Mesendoderm (in vitro differentiated cells): ENCODE measurements around the gene GABBR2.
A peak's percentile ranks its signal among the peaks of the same experiment; 100 is the strongest.

Experiments used
- DNase-seq: peaks from one replicate; pipeline ENCODE4 v3.0.0; 2013
- H2AK5ac ChIP-seq: 2 replicates; pipeline ENCODE4 v1.6.1; 2013; ENCODE audit warnings: low read length, inconsistent platforms
- H2BK120ac ChIP-seq: 2 replicates; pipeline ENCODE4 v1.6.1; 2013; ENCODE audit warnings: low read depth, mild to moderate bottlenecking, low read length, moderate library complexity, mixed read lengths
- H2BK15ac ChIP-seq: replicated peaks from 2 replicates; pipeline ENCODE4 v1.6.1; 2013; ENCODE audit warnings: low read depth, mild to moderate bottlenecking, moderate library complexity
- H2BK5ac ChIP-seq: 2 replicates; pipeline ENCODE4 v1.6.1; 2013; ENCODE audit warnings: low read length, inconsistent platforms
- H3K18ac ChIP-seq: 2 replicates; pipeline ENCODE4 v1.6.1; 2013; ENCODE audit warnings: mild to moderate bottlenecking, low read length, mixed read lengths
- H3K23ac ChIP-seq: one replicate; pipeline ENCODE4 v1.6.1; 2013; ENCODE audit warnings: low read length
- H3K27ac ChIP-seq: 2 replicates; pipeline ENCODE4 v1.5.1; 2013; ENCODE audit warnings: low read depth, mild to moderate bottlenecking, inconsistent platforms, low read length, moderate library complexity
- H3K27me3 ChIP-seq: 2 replicates; pipeline ENCODE4 v1.6.1; 2013; ENCODE audit warnings: low read length, control low read depth, mild to moderate bottlenecking, inconsistent platforms; ENCODE audit not compliant: insufficient read depth, poor library complexity
- H3K36me3 ChIP-seq: 2 replicates; pipeline ENCODE4 v1.6.1; 2013; ENCODE audit warnings: low read length, inconsistent platforms; ENCODE audit not compliant: control insufficient read depth, insufficient read depth
- H3K4ac ChIP-seq: one replicate; pipeline ENCODE4 v1.6.1; 2013; ENCODE audit warnings: low read depth, mild to moderate bottlenecking, low read length, moderate library complexity
- H3K4me1 ChIP-seq: 2 replicates; pipeline ENCODE4 v1.6.1; 2013; ENCODE audit warnings: low read depth, low read length, inconsistent platforms; ENCODE audit not compliant: control insufficient read depth
- H3K4me2 ChIP-seq: 2 replicates; pipeline ENCODE4 v1.6.1; 2013; ENCODE audit warnings: low read length
- H3K4me3 ChIP-seq: 2 replicates; pipeline ENCODE4 v1.5.1; 2013; ENCODE audit warnings: mild to moderate bottlenecking, low read length
- H3K56ac ChIP-seq: one replicate; pipeline ENCODE4 v1.6.1; 2013; ENCODE audit warnings: low read length
- H3K79me1 ChIP-seq: 2 replicates; pipeline ENCODE4 v1.6.1; 2013; ENCODE audit warnings: low read length, inconsistent platforms
- H3K79me2 ChIP-seq: 2 replicates; pipeline ENCODE4 v1.6.1; 2013; ENCODE audit warnings: mild to moderate bottlenecking, low read length; ENCODE audit not compliant: control insufficient read depth, insufficient read depth
- H3K9ac ChIP-seq: 2 replicates; pipeline ENCODE4 v1.6.1; 2013; ENCODE audit warnings: low read length, inconsistent platforms
- H4K5ac ChIP-seq: one replicate; pipeline ENCODE4 v1.6.1; 2013; ENCODE audit warnings: low read length
- H4K8ac ChIP-seq: one replicate; pipeline ENCODE4 v1.6.1; 2013; ENCODE audit warnings: low read depth, mild to moderate bottlenecking, control low read depth, low read length, moderate library complexity
- WGBS: extraction: QIAGEN DNeasy Blood & Tissue Kit; methylation state at CpG from one replicate; pipeline ENCODE4 v1.1.7; 2013; ENCODE audit warnings: low lambda C conversion rate, missing lambda C conversion rate; ENCODE audit not compliant: insufficient coverage; ENCODE audit errors: extremely low coverage; 5-methylcytosine and 5-hydroxymethylcytosine counted together

GABBR2 gene

GRCh38 chr9:98488571-98489312, 220.0 kb downstream of the GABBR2 start:
- Histone ChIP-seq H3K79me1 (no peaks in the 10 kb centered on the region), H3K36me3 (no peaks in the 10 kb centered on the region), H3K9ac (no peak overlapping the region), H2AK5ac (no peak overlapping the region), H3K23ac (no peak overlapping the region), H3K4me1 (no peaks in the 10 kb centered on the region), H3K27me3 (no peaks in the 10 kb centered on the region), H3K79me2 (no peaks in the 10 kb centered on the region), H3K27ac (no peak overlapping the region), H2BK15ac (no peak overlapping the region), H2BK5ac (no peak overlapping the region), H4K8ac (no peak overlapping the region), H3K4me3 (no peak overlapping the region), H3K18ac (no peak overlapping the region), H4K5ac (no peak overlapping the region), H3K4ac (no peak overlapping the region), H3K56ac (no peak overlapping the region), H3K4me2 (no peak overlapping the region), H2BK120ac (no peak overlapping the region)
- WGBS = no CpG with 5 or more reads among the region's 8 CpGs
- peak; percentile 88 for DNase-seq

GRCh38 chr9:98485706-98486105, 223.0 kb downstream of the GABBR2 start:
- no peak for DNase-seq
- Histone ChIP-seq H3K9ac (no peak overlapping the region), H3K4ac (no peak overlapping the region), H2BK15ac (no peak overlapping the region), H3K79me1 (no peaks in the 10 kb centered on the region), H3K56ac (no peak overlapping the region), H3K36me3 (no peaks in the 10 kb centered on the region), H3K18ac (no peak overlapping the region), H3K79me2 (no peaks in the 10 kb centered on the region), H3K23ac (no peak overlapping the region), H4K8ac (no peak overlapping the region), H2BK120ac (no peak overlapping the region), H2AK5ac (no peak overlapping the region), H3K27ac (no peak overlapping the region), H2BK5ac (no peak overlapping the region), H3K4me2 (no peak overlapping the region), H3K4me3 (no peak overlapping the region), H3K27me3 (no peaks in the 10 kb centered on the region), H3K4me1 (no peaks in the 10 kb centered on the region), H4K5ac (no peak overlapping the region)
- no CpG with 5 or more reads among the region's 4 CpGs for WGBS

- no peak overlapping the region for H3K9ac ChIP-seq
- H4K8ac ChIP-seq = no peak overlapping the region
Measured at GRCh38 chr9:98484162-98484561, 224.6 kb downstream of the GABBR2 start.

GRCh38 chr9:98482226-98482625, 226.5 kb downstream of the GABBR2 start:
- Histone ChIP-seq H2BK15ac (no peak overlapping the region), H3K9ac (no peak overlapping the region), H3K36me3 (no peaks in the 10 kb centered on the region), H3K4me1 (no peaks in the 10 kb centered on the region), H3K23ac (no peak overlapping the region), H4K8ac (no peak overlapping the region), H2BK120ac (no peak overlapping the region), H2AK5ac (no peak overlapping the region), H3K4me3 (no peak overlapping the region), H3K18ac (no peak overlapping the region), H4K5ac (no peak overlapping the region), H3K4ac (no peak overlapping the region), H2BK5ac (no peak overlapping the region), H3K79me1 (no peaks in the 10 kb centered on the region), H3K4me2 (no peak overlapping the region), H3K27ac (no peak overlapping the region), H3K27me3 (no peaks in the 10 kb centered on the region), H3K79me2 (no peaks in the 10 kb centered on the region), H3K56ac (no peak overlapping the region)
- WGBS = no CpG with 5 or more reads among the region's 5 CpGs
- DNase-seq = no peak

More at GRCh38 chr9:98484162-98484561, 224.6 kb downstream of the GABBR2 start:
- Histone ChIP-seq H3K23ac (no peak overlapping the region), H3K4me3 (no peak overlapping the region), H2AK5ac (no peak overlapping the region), H4K5ac (no peak overlapping the region), H3K79me2 (no peaks in the 10 kb centered on the region), H3K56ac (no peak overlapping the region), H3K27me3 (no peaks in the 10 kb centered on the region), H3K79me1 (no peaks in the 10 kb centered on the region), H2BK120ac (no peak overlapping the region), H3K18ac (no peak overlapping the region), H2BK5ac (no peak overlapping the region), H3K4ac (no peak overlapping the region), H3K4me1 (no peaks in the 10 kb centered on the region), H3K36me3 (no peaks in the 10 kb centered on the region), H3K27ac (no peak overlapping the region), H3K4me2 (no peak overlapping the region), H2BK15ac (no peak overlapping the region)
- no CpG with 5 or more reads among the region's 5 CpGs for WGBS
- peak; percentile 56 for DNase-seq

GRCh38 chr9:98481676-98482075, 227.1 kb downstream of the GABBR2 start:
- no peak overlapping the region for H2BK120ac ChIP-seq
- H4K5ac ChIP-seq = no peak overlapping the region
- no CpG with 5 or more reads among the region's 5 CpGs for WGBS

More at GRCh38 chr9:98481676-98482075, 227.1 kb downstream of the GABBR2 start:
- H2BK5ac ChIP-seq = no peak overlapping the region
- H3K79me2 ChIP-seq = no peaks in the 10 kb centered on the region
- no peak overlapping the region for H3K4me3 ChIP-seq
- H3K4ac ChIP-seq = no peak overlapping the region
- H3K23ac ChIP-seq = no peak overlapping the region
- no peak overlapping the region for H3K56ac ChIP-seq
- H2AK5ac ChIP-seq = no peak overlapping the region
- no peaks in the 10 kb centered on the region for H3K36me3 ChIP-seq
- H3K18ac ChIP-seq = no peak overlapping the region
- H4K8ac ChIP-seq = no peak overlapping the region
- H3K9ac ChIP-seq = no peak overlapping the region
- no peaks in the 10 kb centered on the region for H3K4me1 ChIP-seq
- no peaks in the 10 kb centered on the region for H3K27me3 ChIP-seq
- DNase-seq = no peak
- H3K4me2 ChIP-seq = no peak overlapping the region
- no peak overlapping the region for H3K27ac ChIP-seq
- no peak overlapping the region for H2BK15ac ChIP-seq
- no peaks in the 10 kb centered on the region for H3K79me1 ChIP-seq
